SU-DHL-6 (cell line): ENCODE data around the gene ABHD1.

Source experiments
- H2AFZ ChIP-seq: fragments of 200-600 bp; sonication (generic); 2 replicates; pipeline ENCODE4 v1.6.1; 2014; ENCODE audit warnings: low read depth, mild to moderate bottlenecking, moderate library complexity, mixed read lengths, antibody characterized with exemption, low read length; ENCODE audit not compliant: severe bottlenecking
- H3F3A ChIP-seq: fragments of 200-600 bp; shearing (Covaris generic); 2 replicates; pipeline ENCODE4 v1.6.0; 2016; ENCODE audit warnings: antibody characterized with exemption, mild to moderate bottlenecking; ENCODE audit not compliant: insufficient read depth
- H3K27ac ChIP-seq: fragments of 200-600 bp; sonication (generic); 2 replicates; pipeline ENCODE4 v1.5.1; 2016; ENCODE audit warnings: low read depth, mild to moderate bottlenecking, low read length, moderate library complexity, mixed read lengths
- H3K27me3 ChIP-seq: fragments of 200-600 bp; sonication (generic), shearing (Covaris generic); 2 replicates; pipeline ENCODE4 v1.6.0; 2014; ENCODE audit warnings: mild to moderate bottlenecking, low read length
- H3K36me3 ChIP-seq: fragments of 200-600 bp; sonication (generic); 2 replicates; pipeline ENCODE4 v1.6.1; 2014; ENCODE audit warnings: mild to moderate bottlenecking, low read length, mixed read lengths
- H3K4me2 ChIP-seq: fragments of 300-600, 200-600 bp; shearing (Covaris generic), sonication (generic); 2 replicates; pipeline ENCODE4 v1.6.0; 2014; ENCODE audit warnings: low read length, low read depth, mild to moderate bottlenecking; ENCODE audit not compliant: poor library complexity, severe bottlenecking
- H3K4me3 ChIP-seq: fragments of 200-600 bp; sonication (generic); 2 replicates; pipeline ENCODE4 v1.5.1; 2014; ENCODE audit warnings: antibody characterized with exemption, low read length, mild to moderate bottlenecking, mixed read lengths; ENCODE audit not compliant: insufficient read depth, poor library complexity, severe bottlenecking
- H3K79me2 ChIP-seq: fragments of 200-600 bp; sonication (generic); 2 replicates; pipeline ENCODE4 v1.6.1; 2014; ENCODE audit warnings: mild to moderate bottlenecking, low read length, moderate library complexity; ENCODE audit not compliant: insufficient read depth
- H3K9ac ChIP-seq: fragments of 200-600 bp; sonication (generic); 2 replicates; pipeline ENCODE4 v1.7.0; 2014; ENCODE audit warnings: mild to moderate bottlenecking, low read length
- H3K9me2 ChIP-seq: fragments of 200-600 bp; sonication (generic); replicated peaks from 2 replicates; pipeline ENCODE4 v1.6.1; 2014; ENCODE audit warnings: low read length; ENCODE audit not compliant: insufficient read depth
- H3K9me3 ChIP-seq: fragments of 200-600 bp; sonication (generic); 2 replicates; pipeline ENCODE4 v1.6.1; 2014; ENCODE audit warnings: low read length, mixed read lengths; ENCODE audit not compliant: insufficient read depth
- H4K20me1 ChIP-seq: fragments of 200-600 bp; sonication (generic); 2 replicates; pipeline ENCODE4 v1.6.1; 2014; ENCODE audit warnings: low read depth, mild to moderate bottlenecking, antibody characterized with exemption, low read length, moderate library complexity, mixed read lengths
- EZH2phosphoT487 ChIP-seq: fragments of 200-600 bp; sonication (generic), shearing (Covaris generic); conservative IDR thresholded peaks from 2 replicates; pipeline ENCODE4 v1.6.1; 2018; ENCODE audit warnings: mild to moderate bottlenecking, antibody characterized with exemption, low read length, moderate library complexity, mixed read lengths
- TF ChIP-seq, protein P1 (sequence below): fragments of 200-600 bp; sonication (generic); IDR thresholded peaks from one replicate; pipeline ENCODE4 v1.5.1; 2017; ENCODE audit warnings: antibody characterized with exemption, mild to moderate bottlenecking, low read length, moderate library complexity; ENCODE audit not compliant: insufficient read depth, poor library complexity, severe bottlenecking

ABHD1 gene

GRCh38 chr2:27092696-27093429, 30.8 kb upstream of the ABHD1 start:
- Histone ChIP-seq H3K79me2 (no peaks in the 10 kb centered on the region), H3K4me2 (no peak overlapping the region), H4K20me1 (no peaks in the 10 kb centered on the region), H3K27ac (no peak overlapping the region), H3K27me3 (no peaks in the 10 kb centered on the region), H3K9ac (no peak overlapping the region), H3K9me3 (no peaks in the 10 kb centered on the region), H2AFZ (no peak overlapping the region), H3F3A (no peaks in the 10 kb centered on the region), H3K4me3 (no peak overlapping the region), H3K9me2 (no peaks in the 10 kb centered on the region), H3K36me3 (no peaks in the 10 kb centered on the region)
- TF ChIP-seq, protein P1, sequence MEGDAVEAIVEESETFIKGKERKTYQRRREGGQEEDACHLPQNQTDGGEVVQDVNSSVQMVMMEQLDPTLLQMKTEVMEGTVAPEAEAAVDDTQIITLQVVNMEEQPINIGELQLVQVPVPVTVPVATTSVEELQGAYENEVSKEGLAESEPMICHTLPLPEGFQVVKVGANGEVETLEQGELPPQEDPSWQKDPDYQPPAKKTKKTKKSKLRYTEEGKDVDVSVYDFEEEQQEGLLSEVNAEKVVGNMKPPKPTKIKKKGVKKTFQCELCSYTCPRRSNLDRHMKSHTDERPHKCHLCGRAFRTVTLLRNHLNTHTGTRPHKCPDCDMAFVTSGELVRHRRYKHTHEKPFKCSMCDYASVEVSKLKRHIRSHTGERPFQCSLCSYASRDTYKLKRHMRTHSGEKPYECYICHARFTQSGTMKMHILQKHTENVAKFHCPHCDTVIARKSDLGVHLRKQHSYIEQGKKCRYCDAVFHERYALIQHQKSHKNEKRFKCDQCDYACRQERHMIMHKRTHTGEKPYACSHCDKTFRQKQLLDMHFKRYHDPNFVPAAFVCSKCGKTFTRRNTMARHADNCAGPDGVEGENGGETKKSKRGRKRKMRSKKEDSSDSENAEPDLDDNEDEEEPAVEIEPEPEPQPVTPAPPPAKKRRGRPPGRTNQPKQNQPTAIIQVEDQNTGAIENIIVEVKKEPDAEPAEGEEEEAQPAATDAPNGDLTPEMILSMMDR, result no peak
- no peak for TF ChIP-seq EZH2phosphoT487

DNA sequence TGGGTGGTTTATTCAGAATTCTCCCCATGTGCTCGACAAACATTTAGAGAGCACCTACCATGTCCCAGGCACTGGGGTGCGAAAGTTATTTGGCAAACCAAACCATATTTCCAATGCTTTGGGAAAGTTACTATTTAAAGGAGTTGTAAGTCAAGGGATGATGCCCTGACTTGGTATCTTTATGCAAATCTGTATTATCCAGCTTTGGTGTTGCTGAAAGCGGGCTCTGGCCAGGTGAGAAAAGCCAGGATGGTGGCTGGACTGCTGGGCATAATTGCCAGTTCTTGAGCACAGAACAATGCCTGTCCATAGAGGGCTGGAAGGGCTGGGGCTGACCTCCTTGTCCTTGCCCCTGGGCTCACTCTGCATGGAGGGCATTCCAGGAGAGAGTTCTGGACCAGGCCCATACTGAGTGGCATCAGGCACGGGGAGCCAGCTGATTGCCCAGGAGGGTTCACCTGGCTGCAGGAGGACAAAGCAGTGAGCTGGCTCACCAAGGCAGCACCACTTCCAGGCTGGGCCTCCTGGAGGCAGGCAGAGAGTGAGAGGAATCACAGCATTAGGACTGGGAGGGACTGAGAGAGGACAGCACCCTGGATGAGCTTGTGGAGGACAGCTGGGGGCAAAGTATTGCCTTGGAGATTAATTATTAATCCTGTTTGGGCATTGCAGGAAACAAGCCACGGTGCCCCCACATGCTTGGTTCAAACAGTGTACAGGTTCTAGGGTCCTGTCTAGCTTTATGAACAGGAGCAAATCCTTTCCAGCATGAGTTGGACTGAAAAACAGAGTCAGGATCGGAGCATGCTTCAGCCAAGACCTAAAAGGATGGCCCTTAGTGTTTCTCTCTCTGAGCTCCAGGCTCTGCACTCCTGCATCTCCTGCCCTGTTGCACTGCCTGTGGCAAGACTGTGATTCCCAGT, 29.9 kb upstream of the ABHD1 start:
- Histone ChIP-seq H2AFZ (no peak overlapping the region), H3K27ac (no peak overlapping the region), H3F3A (no peaks in the 10 kb centered on the region), H3K36me3 (no peaks in the 10 kb centered on the region), H3K27me3 (no peaks in the 10 kb centered on the region), H3K9ac (no peak overlapping the region), H3K4me2 (no peak overlapping the region), H3K4me3 (no peak overlapping the region), H3K79me2 (no peaks in the 10 kb centered on the region), H3K9me3 (no peaks in the 10 kb centered on the region), H4K20me1 (no peaks in the 10 kb centered on the region), H3K9me2 (no peaks in the 10 kb centered on the region)
- TF ChIP-seq, protein P1, result no peak
- TF ChIP-seq EZH2phosphoT487, result no peak

DNA sequence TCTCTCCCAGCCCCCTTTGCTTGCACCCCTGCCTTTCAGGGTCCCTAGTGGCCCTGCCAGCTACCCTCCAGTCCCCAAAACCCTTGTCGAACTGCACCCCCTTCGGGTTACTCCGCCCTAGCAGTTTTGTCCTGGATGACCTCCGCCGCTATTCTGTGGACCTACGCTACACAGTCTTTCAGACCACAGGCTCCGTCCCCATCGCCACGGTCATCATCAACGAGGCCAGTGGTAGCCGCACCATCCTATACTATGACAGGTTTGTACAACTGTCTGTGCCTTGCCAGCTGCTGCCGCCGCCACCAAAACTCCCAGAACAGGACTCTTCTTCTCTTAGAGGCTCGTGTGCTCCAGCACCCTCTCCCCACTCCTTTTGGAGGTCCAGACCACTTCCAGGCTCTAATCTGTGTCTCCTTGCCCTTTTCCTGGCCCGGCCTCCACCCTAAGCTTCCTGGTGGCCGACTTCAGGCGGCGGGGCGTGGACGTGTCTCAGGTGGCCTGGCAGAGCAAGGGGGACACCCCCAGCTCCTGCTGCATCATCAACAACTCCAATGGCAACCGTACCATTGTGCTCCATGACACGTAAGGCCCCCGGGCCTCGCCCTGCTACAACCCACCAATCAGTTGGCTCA, 29.1 kb upstream of the ABHD1 start:
- no peak for TF ChIP-seq EZH2phosphoT487
- TF ChIP-seq, protein P1, result no peak
- Histone ChIP-seq H3K9me2 (no peaks in the 10 kb centered on the region), H3K27me3 (no peaks in the 10 kb centered on the region), H3F3A (no peaks in the 10 kb centered on the region), H3K9me3 (no peaks in the 10 kb centered on the region), H3K36me3 (no peaks in the 10 kb centered on the region), H3K27ac (no peak overlapping the region), H4K20me1 (no peaks in the 10 kb centered on the region), H3K9ac (no peak overlapping the region), H3K4me3 (no peak overlapping the region), H2AFZ (no peak overlapping the region), H3K79me2 (no peaks in the 10 kb centered on the region), H3K4me2 (no peak overlapping the region)
